Dermis blood vessel endothelial cell (primary cell): Measurements from ENCODE around the gene NELL2. TPM values are rescaled to one million over a fixed set of nuclear protein-coding genes. Genes with fewer than 3 reads are reported as not detected.
"Not testable (repeated sequence)": the region's sequence is repeated elsewhere in the genome, so short reads cannot be mapped to it uniquely, and the experiment has no call there.

ENCODE experiments used
- DNase-seq: peaks from one replicate; pipeline ENCODE4 v3.0.0; 2010
- total RNA-seq: library from RNA; depleted of rRNA; stranded (reverse); fragments of >200 nt; gene quantifications from 2 replicates; pipeline ENCODE4 v1.2.3, GENCODE V29; 2014

NELL2 gene
- total RNA-seq, 1 donor from 2014 or later = 0.51 TPM

DNA sequence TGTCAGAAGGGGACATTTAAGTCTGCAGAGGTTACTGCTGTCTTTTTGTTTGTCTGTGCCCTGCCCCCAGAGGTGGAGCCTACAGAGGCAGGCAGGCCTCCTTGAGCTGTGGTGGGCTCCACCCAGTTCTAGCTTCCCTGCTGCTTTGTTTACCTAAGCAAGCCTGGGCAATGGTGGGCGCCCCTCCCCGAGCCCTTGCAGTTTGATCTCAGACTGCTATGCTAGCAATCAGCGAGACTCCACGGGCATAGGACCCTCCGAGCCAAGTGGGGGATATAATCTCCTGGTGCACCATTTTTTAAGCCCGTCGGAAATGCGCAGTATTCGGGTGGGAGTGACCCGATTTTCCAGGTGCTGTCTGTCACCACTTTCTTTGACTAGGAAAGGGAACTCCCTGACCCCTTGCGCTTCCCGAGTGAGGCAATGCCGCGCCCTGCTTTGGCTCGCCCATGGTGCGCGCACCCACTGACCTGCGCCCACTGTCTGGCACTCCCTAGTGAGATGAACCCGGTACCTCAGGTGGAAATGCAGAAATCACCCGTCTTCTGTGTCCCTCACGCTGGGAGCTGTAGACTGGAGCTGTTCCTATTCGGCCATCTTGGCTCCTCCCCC is 189.2 kb downstream of the NELL2 start:
- DNase-seq = not testable (repeated sequence)

GRCh38 chr12:44677724-44678123 is 198.4 kb downstream of the NELL2 start:
- no peak for DNase-seq

DNA sequence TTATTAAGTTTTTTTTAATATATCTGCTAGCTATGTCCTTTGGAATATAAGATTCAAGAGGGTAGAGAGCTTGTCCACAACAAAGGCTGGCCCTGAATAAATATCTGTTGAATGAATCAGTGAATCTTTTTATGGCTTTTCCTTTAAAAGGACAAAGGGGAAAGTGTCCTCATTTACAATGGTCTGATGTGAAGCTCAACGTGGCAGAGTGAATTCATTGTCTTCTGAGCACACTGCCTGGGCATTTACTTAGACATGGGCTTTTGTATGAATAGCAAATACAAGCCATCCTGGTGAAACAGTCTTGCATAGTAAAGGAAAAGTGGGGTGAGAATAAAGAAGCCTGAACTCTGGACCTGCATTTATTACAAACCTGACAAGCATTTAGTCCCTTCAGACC is 201.2 kb downstream of the NELL2 start:
- DNase-seq = no peak

GRCh38 chr12:44673811-44674210 is 202.3 kb downstream of the NELL2 start:
- DNase-seq = no peak

- DNase-seq = no peak
These were observed 204.1 kb downstream of the NELL2 start for GRCh38 chr12:44672042-44672441.

- DNase-seq = no peak
These were observed 207.7 kb downstream of the NELL2 start for GRCh38 chr12:44668443-44668842.

DNA sequence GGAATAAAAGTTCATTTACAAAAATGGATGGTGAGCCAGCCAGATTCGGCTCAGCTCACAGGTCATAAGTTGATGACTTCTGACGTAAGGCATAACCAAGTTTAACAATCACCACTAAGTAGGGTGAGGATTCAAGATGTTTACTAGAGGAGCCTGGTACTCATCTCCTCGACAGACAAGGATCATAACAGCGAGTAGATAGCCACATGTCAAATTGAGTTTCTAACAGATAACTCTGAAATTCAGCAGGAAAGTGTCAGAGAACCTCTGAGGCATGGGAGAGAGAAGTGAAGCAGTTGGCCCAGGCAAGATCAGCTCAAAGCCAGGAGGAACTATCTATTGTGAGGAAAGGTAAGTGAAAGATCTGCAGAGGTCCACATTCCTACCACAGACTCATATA is 208.7 kb downstream of the NELL2 start:
- DNase-seq = no peak

GRCh38 chr12:44663291-44663690 is 212.8 kb downstream of the NELL2 start:
- DNase-seq = no peak

DNA sequence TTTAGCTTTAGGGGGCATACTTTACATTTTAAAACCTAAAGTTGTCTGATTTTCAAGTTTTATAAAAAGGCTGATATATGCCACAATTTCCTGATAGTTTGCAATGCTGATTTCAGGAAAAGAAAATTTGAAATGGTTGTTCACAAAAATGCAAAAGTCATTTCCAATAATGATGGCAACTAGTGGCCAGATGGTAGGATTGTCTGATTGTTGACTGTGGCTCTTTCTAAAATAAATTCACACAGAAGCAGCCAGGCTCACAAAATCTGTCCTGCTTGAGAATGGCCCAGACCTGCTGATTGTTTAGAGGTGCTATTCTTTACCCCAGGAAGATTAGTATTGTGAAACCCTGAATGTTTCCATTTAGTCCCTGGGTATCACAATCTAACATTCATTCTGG is 220.3 kb downstream of the NELL2 start:
- DNase-seq = no peak

- no peak for DNase-seq
These were observed 221.2 kb downstream of the NELL2 start for GRCh38 chr12:44654646-44655639.

DNA sequence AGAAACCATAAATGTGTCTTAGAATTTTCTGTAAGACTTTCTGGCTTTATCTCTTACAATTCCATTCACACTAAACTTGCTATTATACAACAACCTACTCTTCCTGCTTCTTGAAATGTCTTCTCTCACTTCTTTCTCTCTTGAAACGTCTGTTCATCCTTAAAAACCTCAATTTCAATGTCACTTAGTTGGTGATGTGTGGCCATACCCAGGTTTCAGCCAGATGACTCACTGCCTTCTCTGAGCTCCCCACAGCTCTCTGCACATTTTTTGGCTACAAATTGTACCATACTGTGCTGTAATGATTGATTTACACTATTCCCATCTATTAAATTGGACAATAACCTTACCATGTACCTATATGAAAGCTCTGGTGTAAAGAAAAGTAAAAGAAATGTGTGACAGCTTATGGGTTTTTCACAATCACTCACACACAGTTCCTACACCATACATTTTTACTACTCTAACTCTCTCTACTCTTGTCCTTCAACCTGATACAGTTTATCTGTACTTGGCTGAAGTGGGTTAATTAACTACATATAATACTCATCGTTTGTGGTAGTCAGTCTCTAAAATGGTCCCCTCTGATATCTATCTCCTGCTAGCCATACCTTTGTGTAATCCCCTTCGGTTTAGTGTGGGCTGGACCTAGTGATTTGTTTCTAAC is 222.1 kb downstream of the NELL2 start:
- DNase-seq = no peak

DNA sequence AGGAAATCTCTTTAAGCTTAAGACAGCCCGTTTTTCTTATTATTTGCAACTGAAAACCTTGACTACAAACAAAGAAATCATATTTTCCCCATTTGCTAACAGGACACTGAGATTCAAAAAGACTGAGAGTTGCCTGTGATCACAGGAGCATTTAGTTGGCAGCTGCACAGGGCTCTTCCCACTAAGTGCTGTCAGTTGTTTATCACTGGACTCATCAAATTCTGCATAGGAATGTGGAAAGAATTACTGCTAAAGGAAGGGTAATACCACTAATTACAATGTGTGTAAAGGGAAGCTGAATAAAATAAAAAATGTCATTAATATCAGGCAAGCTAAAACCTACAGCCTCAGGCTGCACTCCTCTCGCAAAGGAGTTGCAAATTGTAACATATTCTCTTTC is 226.4 kb downstream of the NELL2 start:
- DNase-seq = no peak

DNA sequence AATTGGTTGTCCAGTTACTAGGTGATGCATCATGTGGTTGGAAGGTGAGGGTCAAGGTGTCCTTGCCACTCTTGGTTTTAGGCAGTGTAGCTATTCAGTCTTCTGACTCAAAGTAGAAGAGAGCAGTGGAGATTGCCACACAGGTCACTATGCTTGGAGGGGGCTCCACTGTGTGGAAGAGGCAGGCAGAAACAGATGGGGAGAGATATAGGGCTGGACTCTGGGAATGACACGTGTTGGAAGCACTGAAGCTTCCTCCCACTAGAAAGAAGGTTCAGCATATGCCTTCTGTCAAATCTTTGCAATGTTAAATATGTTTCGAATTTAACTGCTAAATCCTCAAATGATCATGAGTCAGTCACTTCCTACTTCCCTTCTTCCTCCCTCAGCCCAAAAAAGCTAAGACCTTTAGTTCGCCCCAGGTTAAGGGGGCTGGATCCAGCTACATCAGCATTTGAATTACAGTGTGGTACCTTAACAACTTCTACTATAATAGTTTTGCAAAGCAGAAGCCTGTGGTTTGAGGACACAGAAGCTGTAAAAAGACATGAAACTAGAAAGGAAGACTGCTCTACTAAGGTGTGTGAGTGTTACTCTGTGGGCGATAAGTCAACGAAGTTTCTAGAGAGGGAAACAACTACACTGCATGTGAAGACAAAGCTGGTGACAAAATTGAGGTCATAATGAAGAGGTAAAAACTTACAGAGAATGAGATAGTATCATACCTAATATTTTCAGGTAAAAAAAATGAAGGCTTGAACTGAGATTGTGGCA is 228.0 kb downstream of the NELL2 start:
- DNase-seq = no peak

GRCh38 chr12:44640427-44641190 is 235.5 kb downstream of the NELL2 start:
- no peak for DNase-seq

DNA sequence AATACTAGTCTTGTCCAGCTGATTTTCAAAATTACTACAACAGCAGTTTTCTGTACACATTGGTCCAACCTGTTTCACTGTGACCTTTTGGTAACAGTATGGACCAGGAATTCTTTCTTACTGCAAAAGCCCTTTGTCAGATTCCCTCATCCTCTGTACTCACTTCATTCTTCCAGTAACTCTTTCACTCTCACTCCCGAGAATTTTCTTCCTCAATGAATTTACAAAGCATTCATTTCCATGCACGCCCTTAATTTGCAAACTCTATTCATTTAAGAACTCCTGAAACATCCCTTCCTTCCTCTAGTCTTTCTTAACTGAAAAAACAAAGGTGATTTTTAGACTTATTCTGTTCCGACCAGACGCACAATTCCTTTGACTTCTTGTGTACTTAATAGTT is 238.2 kb downstream of the NELL2 start:
- no peak for DNase-seq

GRCh38 chr12:44628180-44628579 is 247.9 kb downstream of the NELL2 start:
- DNase-seq = no peak

DNA sequence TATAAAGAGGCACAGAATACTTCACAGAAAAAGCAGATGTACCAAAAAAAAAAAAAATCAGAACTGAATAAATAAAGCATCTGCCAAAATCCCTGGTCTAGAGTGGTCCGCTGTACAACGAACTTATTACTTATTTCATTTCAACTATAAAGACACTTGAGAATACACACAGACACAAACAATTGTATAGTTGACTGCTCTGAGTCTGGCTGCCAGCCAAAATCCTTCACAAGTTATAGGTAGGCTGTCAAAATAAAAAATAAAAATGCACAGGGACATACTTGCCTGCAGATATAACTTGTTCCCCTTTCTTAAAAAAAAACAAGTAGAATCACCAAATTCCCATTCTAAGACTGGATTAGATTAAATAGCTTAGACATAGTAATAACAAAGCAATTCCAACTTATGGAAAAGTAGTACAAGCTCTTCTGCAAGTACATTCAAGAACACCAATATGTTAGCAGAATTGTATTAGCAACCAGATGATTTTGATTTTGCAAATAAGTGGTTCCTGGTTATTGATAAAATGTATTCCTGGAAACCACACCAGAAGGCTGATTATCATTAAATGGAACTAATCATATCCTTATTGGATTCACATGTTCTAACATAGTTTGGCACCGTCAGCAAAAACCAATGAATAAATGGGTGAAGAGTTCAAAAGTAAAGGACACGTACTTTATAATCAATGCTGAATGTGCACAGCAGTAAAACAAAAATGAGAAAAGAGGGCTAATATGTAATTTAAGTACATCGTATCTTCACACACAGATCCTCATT is 248.5 kb downstream of the NELL2 start:
- no peak for DNase-seq

DNA sequence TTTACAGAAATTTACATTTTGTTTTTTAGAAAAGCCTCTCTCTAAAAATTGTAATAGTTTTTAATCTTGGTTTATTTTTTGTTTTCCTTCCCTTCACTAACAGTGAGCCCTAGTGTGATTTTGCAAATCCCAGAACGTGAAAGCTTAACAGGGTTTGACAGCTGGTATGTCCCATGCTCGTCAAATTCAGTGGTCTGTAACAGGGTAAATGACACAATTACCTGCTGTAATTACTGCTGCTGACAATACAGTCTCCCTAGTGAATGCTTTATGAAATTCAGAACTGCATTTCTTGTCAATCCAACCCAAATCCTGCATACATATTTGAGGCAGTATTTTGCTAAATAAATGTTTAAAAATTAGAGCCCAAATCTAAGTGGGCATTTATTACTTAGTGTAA is 249.2 kb downstream of the NELL2 start:
- no peak for DNase-seq

- no peak for DNase-seq
These were observed 257.2 kb downstream of the NELL2 start for GRCh38 chr12:44618946-44619345.

DNA sequence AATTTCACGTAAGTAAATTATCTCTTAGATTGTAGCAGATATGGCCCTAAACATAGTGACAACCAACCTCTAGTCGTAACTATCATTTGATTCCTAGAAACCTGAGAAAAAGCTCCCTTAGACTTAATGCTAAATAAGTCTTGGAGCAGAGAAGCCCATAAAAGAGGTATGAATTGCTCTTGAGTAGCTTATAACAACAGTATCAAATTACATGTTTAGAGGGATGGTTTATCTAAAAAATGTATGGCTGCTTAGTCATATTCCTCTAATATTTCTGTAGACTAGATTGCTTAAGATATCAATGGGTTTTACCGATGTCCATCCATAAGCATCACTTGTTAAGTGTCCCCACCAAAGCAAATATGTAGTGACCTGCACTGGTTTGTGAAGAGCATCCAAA is 259.7 kb downstream of the NELL2 start:
- DNase-seq = no peak

DNA sequence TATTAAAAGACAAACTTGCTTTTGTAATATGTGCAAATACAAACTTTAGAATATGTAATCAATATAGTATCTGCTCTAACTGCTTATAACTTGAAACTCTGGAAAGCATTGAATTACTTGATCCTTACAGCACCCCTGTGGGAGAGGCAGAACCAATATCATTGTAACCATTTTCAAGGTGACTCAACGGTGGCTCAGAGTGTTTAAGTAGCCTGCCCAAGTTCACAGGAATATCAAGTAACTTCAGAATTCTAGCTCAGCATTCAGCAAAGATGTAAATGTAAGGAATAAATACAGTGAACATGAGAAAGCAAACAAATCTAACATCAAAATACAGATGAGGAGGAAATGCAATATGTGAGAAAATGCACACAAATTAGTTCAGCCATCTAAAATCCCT is 264.6 kb downstream of the NELL2 start:
- no peak for DNase-seq
